Fibroblast of mammary gland (primary cell): Measurements from ENCODE around the gene RNF145.

Experiments
- DNase-seq: peaks from one replicate; pipeline ENCODE4 v3.0.0-alpha.2; 2010; ENCODE audit warnings: low read depth
- H3K4me3 ChIP-seq: 2 replicates; pipeline ENCODE4 v1.5.1; 2011; ENCODE audit warnings: low read depth, mild to moderate bottlenecking, low read length, moderate library complexity; ENCODE audit not compliant: control insufficient read depth
- TF ChIP-seq, protein P1 (sequence below): conservative IDR thresholded peaks from 2 replicates; pipeline ENCODE4 v1.5.1; 2011; ENCODE audit warnings: low read depth, low read length, inconsistent platforms; ENCODE audit not compliant: control insufficient read depth, insufficient read depth

The RNF145 gene, protein sequence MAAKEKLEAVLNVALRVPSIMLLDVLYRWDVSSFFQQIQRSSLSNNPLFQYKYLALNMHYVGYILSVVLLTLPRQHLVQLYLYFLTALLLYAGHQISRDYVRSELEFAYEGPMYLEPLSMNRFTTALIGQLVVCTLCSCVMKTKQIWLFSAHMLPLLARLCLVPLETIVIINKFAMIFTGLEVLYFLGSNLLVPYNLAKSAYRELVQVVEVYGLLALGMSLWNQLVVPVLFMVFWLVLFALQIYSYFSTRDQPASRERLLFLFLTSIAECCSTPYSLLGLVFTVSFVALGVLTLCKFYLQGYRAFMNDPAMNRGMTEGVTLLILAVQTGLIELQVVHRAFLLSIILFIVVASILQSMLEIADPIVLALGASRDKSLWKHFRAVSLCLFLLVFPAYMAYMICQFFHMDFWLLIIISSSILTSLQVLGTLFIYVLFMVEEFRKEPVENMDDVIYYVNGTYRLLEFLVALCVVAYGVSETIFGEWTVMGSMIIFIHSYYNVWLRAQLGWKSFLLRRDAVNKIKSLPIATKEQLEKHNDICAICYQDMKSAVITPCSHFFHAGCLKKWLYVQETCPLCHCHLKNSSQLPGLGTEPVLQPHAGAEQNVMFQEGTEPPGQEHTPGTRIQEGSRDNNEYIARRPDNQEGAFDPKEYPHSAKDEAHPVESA

DNA sequence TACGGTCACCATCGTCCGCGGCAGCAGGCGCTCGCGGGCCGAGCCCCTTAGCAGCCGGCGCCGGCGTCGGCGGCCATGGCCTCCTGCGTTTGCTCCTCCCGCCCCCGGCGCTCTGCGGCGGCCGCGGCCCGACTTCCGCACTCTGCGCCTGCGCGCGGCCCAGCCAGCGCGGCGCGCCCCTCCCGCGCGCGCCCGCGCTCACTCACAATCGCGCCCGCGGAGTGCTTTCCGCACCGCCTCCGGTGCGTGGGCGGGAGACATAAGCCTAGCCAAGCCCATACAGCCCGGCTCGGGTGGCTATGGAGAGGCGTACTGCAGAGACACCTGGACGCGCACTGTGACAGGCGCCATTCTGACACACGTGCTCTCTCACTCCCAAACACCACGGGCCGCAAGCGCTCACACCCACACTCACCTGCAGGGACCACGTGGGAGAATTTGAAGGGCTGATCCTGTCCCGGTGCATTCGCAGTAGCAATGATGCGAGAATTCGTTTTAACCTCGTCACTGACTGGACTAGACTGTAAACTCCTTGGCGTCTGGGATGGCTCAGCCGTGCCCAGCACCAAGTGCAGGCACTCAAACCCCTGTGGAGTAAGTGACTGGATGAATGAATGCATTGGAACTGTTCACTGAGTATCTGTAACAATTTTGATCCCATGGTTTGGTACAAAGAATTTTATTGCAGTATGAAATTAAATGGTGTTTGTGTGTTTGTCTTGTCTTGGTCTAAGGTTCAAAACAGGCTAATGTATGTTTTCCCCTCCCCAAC lies at the start of gene RNF145:
RNF145 (minus strand) TSS at position 116 of the 772 bp plus-strand sequence. CDS start 5,936 bp downstream, outside the sequence.
- TF ChIP-seq, protein P1, sequence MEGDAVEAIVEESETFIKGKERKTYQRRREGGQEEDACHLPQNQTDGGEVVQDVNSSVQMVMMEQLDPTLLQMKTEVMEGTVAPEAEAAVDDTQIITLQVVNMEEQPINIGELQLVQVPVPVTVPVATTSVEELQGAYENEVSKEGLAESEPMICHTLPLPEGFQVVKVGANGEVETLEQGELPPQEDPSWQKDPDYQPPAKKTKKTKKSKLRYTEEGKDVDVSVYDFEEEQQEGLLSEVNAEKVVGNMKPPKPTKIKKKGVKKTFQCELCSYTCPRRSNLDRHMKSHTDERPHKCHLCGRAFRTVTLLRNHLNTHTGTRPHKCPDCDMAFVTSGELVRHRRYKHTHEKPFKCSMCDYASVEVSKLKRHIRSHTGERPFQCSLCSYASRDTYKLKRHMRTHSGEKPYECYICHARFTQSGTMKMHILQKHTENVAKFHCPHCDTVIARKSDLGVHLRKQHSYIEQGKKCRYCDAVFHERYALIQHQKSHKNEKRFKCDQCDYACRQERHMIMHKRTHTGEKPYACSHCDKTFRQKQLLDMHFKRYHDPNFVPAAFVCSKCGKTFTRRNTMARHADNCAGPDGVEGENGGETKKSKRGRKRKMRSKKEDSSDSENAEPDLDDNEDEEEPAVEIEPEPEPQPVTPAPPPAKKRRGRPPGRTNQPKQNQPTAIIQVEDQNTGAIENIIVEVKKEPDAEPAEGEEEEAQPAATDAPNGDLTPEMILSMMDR: no peak

DNA sequence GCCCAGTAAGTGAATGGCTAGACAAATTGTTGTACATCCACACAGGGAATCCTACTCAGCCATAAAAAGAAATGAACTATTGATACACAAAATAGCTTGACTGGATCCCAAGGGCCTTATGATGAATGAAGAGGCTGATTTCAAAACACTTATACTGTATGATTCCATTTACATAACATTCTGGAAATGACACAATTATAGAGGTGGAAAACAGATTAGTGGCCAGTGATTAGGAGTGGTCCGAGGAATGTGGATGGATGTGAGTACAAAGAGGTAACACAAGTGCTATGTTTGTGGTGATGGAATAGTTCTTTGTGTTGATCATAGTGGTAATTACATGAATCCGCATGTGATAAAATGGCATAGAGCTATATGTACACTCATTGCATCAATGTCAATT lies 49.0 kb upstream of the RNF145 start:
- DNase-seq: no peak
- H3K4me3 ChIP-seq: no peak overlapping the region
- TF ChIP-seq, protein P1: no peak

More for the DNA sequence above, at the start of gene RNF145:
- DNase-seq: peak; percentile 83
- peak within 1 kb of the TSS; percentile 89 for H3K4me3 ChIP-seq

DNA sequence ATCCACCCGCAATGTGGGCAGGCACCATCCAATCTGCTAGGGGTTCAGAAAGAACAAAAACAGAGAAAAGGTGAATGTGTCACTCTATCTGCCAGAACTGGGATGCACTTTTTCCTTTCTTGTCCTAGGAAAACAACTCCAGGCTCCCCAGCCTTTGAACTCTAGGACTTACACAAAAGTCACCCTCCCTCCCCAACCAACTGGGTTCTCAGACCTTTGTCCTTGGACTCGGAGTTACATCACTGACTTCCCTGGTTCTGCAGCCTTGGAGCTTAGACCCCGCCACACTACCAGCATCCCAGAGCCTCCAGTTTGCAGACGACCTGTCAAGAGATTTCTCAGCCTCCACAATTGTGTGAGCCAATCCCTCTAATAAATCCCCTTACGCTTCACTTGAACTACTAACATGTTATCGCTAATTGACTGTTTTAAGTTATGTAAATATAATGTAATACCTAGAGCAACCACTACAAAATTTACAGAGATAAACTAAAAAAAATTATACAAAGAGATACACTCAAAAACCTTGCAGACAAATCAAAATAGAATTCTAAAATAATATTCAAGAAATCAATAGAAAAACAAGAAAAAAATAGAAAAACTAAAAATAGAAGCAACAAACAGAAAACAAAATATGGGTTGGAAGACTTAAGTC lies 48.4 kb upstream of the RNF145 start:
- no peak for DNase-seq
- TF ChIP-seq, protein P1: no peak
- no peak overlapping the region for H3K4me3 ChIP-seq

DNA sequence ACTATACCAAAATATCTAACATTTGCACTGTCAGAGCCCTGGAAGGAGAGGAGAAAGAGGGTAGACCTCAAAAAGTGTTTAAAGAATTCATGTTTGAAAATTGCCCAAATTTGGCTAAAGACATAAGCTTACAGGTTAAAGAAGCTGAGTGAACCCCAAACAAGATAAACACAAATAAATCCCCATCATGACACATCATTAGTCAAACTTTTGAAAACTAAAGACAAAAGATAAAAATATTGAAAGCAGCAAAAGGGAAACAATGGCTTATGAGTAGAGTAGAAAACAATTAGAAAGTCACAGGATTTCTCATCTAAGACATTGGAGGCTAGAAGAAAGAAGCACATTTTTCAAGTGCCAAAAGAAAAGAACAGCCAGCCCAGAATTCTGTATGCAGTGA lies 47.7 kb upstream of the RNF145 start:
- TF ChIP-seq, protein P1: no peak
- no peak overlapping the region for H3K4me3 ChIP-seq
- no peak for DNase-seq

DNA sequence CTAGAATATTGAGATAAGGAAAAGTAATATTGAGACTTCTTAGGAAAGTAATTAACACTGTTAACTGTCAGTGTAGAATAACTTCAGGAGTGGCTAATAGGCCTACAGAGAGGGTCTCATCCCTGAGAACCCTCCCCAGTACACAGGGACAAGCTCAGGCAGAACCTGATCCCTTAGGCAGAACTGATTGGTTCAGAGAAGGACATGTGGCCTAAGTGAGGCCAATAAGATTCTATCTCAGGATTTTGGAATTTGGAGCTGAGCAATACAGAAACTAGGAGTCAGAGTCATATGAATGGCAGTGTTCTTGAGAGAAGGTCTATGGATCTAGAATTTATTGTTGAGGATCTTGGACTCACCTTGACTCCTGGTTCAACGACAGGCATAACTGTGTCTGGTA lies 42.8 kb upstream of the RNF145 start:
- no peak for DNase-seq
- H3K4me3 ChIP-seq: no peak overlapping the region
- TF ChIP-seq, protein P1: no peak

DNA sequence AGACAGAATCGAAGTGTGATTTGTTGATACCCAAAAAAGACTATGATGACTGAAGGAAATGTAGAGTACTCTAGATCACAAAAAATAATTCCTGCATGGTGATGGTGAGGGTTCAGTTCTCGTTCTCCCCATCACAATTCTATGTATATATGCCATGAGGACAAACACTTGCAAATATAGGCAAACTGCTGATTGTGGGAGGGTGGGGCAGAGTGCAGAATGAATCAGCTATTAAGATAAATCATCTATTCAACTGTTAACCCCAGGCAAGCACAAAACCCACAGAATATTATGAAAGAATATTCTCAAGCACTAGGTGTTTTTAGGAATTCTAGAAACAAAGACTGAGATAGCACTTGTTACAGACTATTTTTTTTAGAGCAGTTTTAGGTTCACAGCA lies 39.8 kb upstream of the RNF145 start:
- TF ChIP-seq, protein P1: no peak
- H3K4me3 ChIP-seq: no peak overlapping the region

More for the DNA sequence above, 39.8 kb upstream of the RNF145 start:
- DNase-seq: no peak
